HG02588 (cell line): ENCODE results near the gene ECE2.

Source experiments
- ATAC-seq: cut with Tn5 transposase; IDR thresholded peaks from one replicate; pipeline ENCODE4 v1.9.1; 2021; ENCODE audit warnings: mild to moderate bottlenecking, moderate library complexity; ENCODE audit not compliant: unreplicated experiment

ECE2 gene

GRCh38 chr3:184240384-184241140 lies 35.3 kb upstream of the ECE2 start:
- no peak for ATAC-seq

GRCh38 chr3:184241141-184241446 lies 34.7 kb upstream of the ECE2 start:
- ATAC-seq, result no peak

DNA sequence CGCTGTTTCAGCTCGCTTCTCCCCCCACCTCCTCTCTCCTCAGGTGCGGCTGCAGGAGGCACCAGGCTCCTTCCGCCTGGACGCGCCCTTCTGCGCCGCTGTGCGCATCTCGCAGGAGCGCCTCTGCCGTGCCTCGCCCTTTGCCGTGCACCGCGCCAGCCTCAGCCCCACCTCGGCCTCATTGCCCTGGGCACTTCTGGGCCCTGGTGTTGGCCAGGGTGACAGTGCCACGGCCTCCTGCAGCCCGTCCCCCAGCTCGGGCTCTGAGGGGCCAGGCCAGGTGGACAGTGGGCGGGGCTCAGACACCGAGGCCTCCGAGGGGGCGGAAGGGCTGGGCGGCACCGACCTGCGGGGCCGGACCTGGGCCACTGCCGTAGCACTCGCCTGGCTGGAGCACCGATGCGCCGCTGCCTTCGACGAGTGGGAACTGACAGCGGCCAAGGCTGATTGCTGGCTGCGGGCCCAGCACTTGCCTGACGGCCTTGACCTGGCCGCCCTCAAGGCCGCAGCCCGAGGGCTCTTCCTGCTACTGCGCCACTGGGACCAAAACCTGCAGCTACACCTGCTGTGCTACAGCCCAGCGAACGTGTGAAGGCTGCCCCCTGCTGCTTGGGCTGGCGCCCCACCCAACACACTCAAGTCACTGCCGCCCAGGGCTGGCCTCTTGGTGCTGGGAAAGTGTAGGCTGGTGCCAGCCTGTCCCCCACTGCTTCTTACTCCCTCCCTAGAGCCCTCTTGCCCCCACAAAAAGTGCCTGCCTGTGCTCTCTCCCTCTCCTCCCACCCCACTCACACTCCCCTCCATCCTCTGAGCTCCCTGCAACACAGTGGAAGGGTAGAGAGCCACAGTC lies 34.1 kb upstream of the ECE2 start:
- no peak for ATAC-seq

- no peak for ATAC-seq
These were observed 33.5 kb upstream of the ECE2 start for GRCh38 chr3:184242297-184242685.

DNA sequence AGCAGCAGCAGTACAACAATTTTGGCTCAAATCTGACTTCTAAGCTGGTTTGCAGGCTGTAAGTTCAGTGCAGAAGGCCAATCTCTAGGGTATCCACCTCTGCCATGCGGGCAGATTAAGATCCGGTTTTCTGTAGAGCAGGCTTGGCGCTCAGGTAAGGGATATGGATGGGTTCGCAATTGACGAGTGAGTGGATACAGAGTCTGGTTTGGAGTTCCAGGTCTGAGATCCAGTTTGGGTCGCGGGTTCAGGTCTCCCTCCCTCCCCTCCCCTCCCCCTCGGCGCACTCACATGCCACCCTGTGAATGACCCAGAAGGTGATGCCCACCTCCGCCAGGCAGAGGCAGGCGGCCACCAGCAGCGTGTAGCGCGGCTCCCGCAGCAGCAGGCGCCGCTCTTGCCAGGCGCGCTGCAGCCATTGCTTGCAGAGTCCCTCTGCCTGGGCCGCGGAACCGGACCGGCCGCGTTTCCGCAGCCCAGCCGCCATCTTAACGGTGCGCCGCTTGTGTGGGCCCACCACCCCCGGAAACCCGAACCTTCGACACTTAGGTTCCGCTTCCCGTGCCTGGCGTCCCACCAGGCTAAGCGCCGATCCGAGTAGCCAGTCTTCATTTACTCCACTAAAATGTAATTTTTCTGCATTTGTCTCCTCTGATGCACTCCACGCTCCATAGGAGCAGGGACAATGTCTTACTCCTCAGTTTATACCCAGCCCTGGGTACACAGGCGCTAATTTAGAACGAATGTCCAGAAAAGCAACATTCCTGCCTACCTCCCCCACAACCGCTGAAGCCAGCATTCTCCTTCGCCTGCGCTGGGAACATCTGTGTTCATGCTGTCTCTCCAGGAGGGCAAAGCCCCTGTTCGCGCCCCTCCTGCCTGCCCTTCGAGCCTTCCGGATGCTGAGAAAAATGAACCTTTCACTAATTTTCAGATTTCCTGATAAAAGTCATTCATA lies 27.1 kb upstream of the ECE2 start, which contains the start of gene ALG3:
ALG3 (minus strand) TSS at position 509 of the 958 bp plus-strand sequence; CDS start at position 487, 22 bp downstream.
- ATAC-seq, result peak; percentile 52

DNA sequence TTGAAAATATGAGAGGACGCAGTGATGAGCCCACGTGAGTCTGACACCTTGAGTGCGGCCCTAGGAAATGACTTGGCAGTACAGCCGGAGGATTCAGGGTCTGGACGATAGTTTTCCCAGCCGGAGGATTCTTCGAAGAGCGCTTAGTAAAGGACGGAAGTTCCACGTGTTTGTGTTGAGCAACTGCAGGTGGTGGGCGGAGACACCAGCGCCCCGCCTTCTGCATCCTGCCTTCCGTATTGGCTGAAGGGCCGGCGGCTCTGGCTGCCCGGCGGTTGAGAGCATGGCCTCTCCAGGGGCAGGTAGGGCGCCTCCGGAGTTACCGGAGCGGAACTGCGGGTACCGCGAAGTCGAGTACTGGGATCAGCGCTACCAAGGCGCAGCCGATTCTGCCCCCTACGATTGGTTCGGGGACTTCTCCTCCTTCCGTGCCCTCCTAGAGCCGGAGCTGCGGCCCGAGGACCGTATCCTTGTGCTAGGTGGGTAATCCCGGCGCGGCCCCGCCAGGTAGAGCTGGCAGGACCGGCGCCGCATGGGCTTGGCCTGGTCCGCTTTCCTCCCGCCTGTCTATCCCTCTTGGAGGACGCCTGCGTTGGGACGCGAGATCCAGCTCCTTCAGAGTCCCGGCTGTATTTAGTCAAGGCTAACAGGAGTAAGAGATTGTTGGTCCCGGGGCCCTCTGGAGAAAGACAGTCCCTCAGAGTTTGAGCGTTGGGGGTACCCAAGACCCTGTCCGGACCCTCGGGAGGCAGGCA lies 26.2 kb upstream of the ECE2 start, which contains the start of gene EEF1AKMT4:
EEF1AKMT4 (plus strand) TSS at position 261 of the 755 bp plus-strand sequence; CDS start at position 284, 23 bp downstream.
- ATAC-seq, result peak; percentile 89

- ATAC-seq, result peak; percentile 60
These were observed 25.5 kb upstream of the ECE2 start for GRCh38 chr3:184250167-184250828.

DNA sequence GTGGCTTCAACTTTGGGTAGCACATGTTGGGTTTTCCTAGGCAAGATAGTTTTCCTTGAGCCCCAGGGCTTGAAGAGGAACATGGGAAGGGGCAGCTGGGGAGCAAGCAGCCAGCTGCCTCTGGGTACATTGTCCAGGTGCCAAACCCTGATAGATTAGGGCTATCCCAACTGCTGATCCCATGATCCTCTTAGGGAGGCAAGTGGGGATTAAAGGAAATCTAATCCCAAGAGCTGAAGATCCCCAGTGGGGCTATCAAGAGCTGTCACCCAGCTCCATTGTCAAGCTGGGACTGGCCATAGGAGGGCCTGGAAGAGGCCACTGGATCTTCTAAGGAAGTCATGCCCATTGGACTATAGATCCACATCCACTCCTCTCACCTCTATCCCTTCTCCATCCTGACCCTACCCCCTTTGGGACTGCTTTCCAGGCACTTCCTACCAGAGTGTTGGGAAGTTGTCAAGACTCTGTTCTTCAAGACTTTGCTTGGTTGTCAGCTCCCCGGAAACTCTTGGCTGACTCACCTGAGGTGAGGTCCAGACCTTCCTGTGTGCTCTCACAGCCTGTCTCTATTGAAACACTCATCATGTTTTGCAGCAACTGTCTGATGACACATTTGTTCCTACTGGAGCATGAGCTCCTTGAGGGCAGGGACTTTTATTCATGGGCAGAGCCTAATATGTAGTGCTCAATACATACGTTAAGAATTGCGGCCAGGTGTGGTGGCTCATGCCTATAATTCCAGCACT lies 20.4 kb upstream of the ECE2 start:
- no peak for ATAC-seq

GRCh38 chr3:184257083-184257915 lies 18.5 kb upstream of the ECE2 start:
- no peak for ATAC-seq

DNA sequence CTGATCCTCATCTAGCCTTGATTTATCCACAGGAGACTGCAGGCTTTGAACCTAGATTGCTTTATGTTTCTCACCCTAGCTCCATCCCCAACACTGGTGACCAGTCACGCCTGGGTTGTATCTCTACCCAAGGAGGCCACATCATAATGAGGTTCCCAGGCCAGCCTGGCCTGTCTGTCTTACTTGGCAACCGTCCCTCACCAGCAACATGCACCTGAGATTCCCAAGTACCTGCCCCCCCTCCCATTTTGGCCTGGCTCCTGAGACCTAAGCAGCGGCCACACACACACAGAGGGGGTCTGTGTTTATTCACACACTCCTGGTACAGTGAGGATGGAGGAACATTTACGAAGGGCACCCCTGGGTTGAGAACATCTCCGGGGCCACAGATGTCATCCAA lies 16.9 kb upstream of the ECE2 start:
- ATAC-seq, result no peak

- ATAC-seq, result no peak
These were observed 16.4 kb upstream of the ECE2 start for GRCh38 chr3:184259396-184259877.

- no peak for ATAC-seq
These were observed 15.7 kb upstream of the ECE2 start for GRCh38 chr3:184259878-184260723.

GRCh38 chr3:184260724-184261269 lies 15.0 kb upstream of the ECE2 start:
- ATAC-seq, result no peak

GRCh38 chr3:184261270-184261853 lies 14.5 kb upstream of the ECE2 start, which contains the start of gene CAMK2N2:
Gene CAMK2N2 (minus strand): TSS chr3:184261553. CDS start chr3:184261285, 268 bp downstream.
- no peak for ATAC-seq

GRCh38 chr3:184261854-184262763 lies 13.7 kb upstream of the ECE2 start:
- ATAC-seq, result no peak
